ENCODE results near the gene POC1A.
"Not testable (repeated sequence)": the region's sequence is repeated elsewhere in the genome, so short reads cannot be mapped to it uniquely, and the experiment has no call there.

The POC1A gene

DNA sequence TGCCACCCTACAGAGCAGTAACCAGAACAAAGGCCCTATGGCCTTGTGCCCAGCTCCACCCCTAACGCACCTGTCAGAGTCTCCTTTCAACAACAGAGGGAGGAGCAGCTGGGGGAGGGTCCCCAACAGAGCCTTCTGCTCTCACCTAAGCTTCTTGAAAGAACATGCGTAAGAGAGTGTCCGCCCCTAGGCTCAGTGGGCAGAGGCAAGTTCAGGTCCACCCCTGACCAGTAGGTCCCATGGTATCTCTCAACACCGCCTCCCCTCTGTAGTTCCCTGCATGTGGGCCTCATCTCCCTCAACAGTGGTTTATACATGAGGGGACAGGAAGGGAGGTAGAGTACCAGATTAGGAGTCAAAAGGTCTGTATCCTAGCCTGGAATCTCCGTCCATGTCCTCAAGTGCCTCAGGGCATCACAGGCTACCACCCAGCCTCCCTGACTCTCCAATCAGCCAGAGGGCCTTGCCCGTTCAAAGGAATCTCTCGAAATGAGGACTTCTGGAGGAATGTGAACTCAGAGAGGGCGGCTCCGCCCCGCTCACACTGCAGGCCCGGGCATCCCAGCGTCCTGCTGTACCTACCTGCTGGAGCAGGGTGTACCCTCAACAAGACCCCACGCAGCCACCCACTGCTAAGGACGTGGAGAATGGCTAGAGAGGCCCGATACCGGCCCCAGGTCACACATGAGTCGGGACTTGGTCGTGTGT is 680 bp downstream of the POC1A start:
- no peak for DNase-seq (ENCODE audit: low read depth in 2 of 2, low spot score in 1 of 2)

DNA sequence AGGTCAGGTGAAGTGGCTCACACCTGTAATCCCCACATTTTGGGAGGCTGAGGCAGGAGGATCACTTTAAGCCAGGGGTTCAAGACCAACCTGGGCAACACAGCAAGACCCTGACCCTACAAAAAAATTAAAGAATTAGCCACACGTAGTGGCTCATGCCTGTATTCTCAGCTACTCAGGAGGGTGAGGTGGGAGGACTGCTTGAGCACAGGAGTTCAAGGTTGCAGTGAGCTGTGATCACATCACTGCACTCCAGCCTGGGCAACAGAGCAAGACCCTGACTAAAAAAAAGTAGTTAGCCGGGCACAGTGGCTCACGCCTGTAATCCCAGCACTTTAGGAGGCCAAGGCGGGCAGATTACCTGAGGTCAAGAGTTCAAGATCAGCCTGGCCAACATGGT is 2.2 kb downstream of the POC1A start:
- not testable (repeated sequence) for DNase-seq (ENCODE audit: low read depth in 2 of 2, low spot score in 1 of 2)

GRCh38 chr3:52150860-52151259 is 3.4 kb downstream of the POC1A start:
- no peak for DNase-seq (ENCODE audit: low read depth in 2 of 2, low spot score in 1 of 2)

DNA sequence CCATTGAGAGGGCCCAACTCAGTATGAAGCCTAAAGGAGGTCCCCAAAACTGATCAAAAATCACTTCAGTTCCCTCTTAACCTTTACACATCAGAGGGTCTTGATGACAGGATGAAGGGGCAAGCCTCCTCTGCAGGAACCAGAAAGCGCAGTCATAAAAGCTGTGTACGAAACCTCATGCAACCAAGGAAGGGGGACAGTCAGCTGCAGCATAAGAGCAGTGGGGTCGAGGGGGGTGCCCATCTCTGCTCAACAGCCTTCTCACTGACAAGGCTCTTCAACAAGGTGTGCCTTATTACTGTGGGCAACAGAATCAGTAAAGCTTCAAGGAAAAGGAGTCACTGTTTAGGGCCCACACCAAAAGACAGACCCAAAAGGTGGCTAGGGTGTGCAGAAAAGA is 3.9 kb downstream of the POC1A start:
- no peak for DNase-seq (ENCODE audit: low read depth in 2 of 2, low spot score in 1 of 2)

GRCh38 chr3:52149726-52150125 is 4.5 kb downstream of the POC1A start:
- no peak for DNase-seq (ENCODE audit: low read depth in 2 of 2, low spot score in 1 of 2)

GRCh38 chr3:52149021-52149420 is 5.2 kb downstream of the POC1A start:
- DNase-seq (ENCODE audit: low read depth in 2 of 2, low spot score in 1 of 2), result no peak

DNA sequence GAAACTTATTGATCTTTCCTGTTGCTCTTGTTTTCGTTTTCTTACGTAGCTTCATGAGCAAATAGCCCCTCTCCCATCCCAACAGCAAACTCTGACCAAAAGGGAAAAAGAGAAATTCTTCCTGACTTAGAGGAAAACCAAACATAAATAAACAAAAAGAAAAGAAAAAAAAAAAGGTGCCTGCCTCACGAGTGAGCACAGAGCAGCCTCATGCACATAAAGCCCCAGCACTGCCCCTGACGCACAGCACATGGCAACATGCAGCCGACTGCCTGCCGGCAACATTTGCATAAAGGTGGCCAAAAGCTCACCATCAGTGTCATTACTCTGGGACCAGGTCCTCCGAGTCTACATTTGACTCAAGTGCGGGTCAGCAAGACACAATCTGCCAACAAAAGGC is 6.4 kb downstream of the POC1A start:
- DNase-seq (ENCODE audit: low read depth in 2 of 2, low spot score in 1 of 2), result no peak

DNA sequence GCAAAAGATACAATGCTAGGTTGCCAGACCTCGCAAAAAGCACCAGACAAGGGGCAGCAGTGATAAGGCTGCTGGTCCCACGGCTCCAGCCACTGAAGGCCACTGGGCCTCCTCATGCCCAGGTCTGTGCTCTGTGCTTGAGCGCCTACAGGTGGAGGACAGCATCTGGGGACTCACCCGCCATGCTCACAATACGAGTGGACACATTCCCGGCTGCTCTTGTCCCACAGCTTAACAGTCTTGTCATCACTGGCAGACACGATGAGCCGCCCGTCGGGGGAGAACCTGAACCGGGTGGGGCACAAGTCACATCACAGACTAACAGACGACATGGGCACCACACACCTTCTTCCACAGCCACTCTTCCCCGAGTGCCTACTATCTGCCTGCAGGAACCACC is 7.4 kb downstream of the POC1A start:
- DNase-seq (ENCODE audit: low read depth in 2 of 2, low spot score in 1 of 2), result no peak

DNA sequence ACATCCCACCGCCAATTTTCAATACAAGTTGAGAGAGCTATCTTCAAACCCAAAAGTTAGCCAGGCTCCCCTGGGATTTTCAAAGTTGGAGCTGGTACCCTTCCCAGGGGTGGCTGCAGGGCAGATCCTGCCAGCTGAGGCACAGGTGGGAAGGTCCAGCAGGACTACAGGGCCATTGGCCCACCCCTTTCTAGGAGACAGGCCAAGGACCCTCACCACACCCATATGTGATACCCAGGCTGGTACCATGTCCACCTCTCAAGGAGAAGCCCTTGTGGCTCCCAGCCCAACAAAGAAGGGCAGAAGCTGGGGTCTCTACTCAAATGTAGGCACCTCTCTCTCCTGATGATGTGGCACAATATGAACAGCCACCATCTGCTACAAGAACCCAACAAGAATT is 8.0 kb downstream of the POC1A start:
- DNase-seq (ENCODE audit: low read depth in 2 of 2, low spot score in 1 of 2), result no peak

GRCh38 chr3:52145736-52146110 is 8.5 kb downstream of the POC1A start:
- DNase-seq (ENCODE audit: low read depth in 2 of 2, low spot score in 1 of 2), result no peak

DNA sequence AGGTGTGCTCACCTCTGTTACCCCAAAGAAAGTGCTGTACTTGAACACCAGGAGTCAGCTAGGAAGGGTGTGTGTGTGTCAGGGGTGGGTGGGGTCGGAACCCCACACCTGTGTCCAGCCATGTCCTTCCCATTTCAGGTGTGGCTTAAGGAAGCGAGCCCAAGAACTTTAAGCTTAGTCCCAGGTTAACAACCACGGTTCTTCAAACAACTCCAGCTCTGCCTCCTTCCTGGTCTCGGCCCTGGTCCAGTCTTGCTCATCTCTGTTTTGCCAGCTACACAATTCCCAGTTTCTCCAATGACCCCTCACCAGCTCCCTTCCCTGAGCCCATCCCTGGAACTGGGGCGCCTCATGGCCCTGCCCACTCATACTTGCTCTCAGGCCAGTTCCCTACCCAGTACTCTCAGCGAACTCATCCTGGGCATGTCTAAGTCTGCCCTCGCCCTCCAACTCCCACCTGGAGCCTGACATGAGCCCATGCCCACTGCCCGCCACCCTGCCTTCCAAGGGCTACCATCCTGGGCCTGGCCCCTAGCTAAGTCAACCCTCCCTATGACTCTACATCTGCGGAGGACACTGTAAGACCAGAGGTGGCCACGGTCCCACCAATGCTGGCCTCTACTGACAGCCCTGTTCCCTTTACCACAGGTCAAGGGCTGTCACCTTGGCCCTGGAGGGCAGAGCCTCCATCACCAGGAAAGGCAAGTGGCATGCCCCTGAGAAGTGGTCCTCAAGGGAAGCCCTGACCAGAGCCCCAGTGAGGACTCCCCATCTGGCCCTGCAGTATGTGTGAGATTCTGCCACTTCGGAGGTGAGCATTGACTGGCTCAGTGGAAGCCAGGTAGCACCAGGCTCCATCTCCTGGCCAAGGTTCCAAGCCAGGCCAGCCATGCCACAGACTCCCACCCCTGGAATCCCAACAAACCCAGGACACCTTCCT is 9.2 kb downstream of the POC1A start:
- DNase-seq (ENCODE audit: low read depth in 2 of 2, low spot score in 1 of 2), result no peak

DNA sequence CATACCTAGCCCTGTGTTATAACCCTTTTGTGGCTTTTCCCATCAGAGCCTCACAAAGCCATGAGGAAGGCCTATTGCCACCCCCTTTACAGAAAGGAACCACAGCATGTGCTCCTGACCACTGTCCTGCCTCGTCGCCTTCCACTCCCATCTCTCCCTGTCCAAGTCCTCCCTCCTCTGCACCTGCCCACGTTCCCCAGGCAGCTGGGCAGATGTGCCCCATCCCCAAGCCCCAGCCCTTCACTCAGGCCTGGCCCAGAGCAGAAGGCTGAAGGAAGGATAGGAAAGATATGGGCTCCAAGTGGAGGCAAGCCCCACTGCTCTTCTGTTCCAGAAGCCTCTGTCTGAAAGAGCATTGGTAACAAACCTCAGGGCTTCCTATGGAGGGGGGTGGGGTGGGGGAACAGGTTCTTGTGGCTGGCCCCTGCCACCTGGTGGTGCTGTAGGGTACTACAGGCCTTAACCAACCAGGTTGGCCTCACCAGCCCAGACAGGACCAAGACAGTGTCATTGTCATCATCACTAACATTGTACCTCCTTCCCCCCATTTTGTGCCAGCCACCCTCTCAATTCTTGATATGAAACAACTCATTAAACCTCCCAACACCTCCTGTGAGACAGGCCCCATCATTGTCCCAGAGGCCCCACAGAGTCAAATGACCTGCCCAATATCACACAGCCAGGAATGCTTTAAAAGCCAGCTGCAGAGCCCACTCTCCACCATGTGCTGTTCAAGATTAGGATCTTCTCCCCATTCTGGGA is 10.0 kb downstream of the POC1A start:
- peak; percentile 71 to 80 for DNase-seq (ENCODE audit: low read depth in 2 of 2, low spot score in 1 of 2)

DNA sequence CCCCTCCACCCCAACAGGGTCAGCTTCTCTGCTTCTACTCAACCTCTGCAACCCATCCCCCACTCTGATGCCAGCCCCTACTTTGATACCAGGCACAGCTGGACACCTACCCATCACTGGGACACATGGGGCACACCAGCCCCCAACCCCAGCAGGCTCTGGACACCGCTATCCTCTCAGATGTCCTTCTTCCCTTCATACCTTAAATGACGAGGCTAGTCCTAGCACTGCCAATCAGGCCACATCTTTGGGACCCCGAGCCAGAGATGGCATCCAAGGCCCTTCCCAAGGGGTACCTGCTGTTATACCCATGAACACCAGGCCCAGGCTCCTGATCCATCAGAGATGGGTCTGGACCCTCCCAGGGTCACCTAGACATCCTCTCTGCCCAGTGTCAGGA is 10.6 kb downstream of the POC1A start:
- DNase-seq (ENCODE audit: low read depth in 2 of 2, low spot score in 1 of 2), result no peak

DNA sequence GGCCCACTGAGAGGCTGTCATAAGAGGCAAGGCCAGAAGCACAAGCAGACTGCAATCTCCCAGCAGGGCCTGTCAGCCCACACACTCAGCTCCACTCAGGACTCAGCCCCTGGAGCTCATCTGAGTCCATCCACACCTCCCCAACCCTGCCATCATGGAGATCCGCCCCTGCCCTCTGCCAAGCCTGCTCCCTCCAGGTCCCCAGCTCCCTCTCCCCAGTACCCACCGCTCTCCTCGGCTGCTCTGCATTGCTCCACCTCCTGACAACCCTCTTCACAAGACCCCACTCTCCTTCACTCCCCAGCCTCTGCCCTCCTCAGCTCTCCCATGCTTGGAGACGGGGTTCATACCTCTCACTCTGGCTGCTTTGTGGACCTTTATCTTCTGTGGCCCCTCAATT is 11.1 kb downstream of the POC1A start:
- DNase-seq (ENCODE audit: low read depth in 2 of 2, low spot score in 1 of 2), result no peak

DNA sequence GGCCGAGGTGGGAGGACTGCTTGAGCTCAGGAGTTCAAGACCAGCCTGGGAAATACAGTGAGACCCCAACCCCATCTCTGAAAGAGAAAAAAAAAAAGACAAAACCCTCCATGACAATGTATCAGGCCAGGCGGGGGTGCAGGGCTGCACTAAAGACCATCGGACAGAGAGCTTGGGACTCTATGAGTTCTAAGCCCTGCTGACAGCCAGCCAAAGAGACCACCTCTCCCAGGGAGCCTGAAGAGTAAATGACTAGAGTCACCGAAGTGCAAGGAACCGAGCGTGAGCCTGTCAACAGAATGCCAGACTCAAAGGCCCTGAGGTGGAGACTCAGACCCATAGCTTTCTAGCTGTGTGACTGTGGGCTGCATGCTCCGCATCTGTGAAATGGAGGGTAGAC is 12.5 kb downstream of the POC1A start:
- DNase-seq (ENCODE audit: low read depth in 2 of 2, low spot score in 1 of 2), result no peak

DNA sequence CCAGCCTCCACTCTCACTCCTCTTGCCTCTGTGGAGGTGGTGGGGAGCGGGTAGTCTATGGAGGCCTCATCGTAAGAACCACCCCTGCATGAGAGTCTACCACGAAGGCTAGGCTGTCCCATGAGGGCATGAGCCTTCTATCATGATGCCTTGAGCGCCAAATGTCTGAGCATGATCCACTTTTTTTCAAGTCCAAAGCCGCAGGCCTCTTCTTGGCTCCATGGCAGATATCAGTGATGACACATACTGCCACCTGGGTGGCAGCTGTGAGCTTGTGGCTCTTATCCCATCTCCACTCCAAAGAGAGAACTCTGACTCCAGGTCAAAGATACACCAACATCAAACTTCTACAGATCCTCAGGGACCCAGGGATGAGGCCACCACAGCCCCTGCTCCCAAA is 13.5 kb downstream of the POC1A start:
- no peak for DNase-seq (ENCODE audit: low read depth in 2 of 2, low spot score in 1 of 2)

DNA sequence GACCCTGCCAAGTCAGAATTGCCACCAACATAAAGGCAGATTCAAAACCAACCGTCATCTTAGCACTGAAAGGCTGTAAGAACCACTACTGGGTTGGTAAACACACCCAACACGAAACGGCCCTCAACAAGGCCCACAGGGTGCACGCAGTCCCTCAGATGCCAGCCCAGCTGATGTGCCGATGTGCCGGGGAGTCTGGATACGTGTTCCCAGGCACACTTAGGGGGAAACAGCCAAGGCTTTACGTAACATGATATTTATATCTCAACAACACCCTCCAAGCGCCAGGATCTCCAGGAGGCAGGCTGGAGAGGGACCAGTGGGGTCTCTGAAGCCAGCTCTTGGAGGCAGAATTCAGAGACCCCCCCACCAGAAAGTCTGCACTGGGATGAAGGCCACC is 14.2 kb downstream of the POC1A start:
- no peak for DNase-seq (ENCODE audit: low read depth in 2 of 2, low spot score in 1 of 2)

- no peak for DNase-seq (ENCODE audit: low read depth in 2 of 2, low spot score in 1 of 2)
Observed at GRCh38 chr3:52137311-52137710, 16.9 kb downstream of the POC1A start.

DNA sequence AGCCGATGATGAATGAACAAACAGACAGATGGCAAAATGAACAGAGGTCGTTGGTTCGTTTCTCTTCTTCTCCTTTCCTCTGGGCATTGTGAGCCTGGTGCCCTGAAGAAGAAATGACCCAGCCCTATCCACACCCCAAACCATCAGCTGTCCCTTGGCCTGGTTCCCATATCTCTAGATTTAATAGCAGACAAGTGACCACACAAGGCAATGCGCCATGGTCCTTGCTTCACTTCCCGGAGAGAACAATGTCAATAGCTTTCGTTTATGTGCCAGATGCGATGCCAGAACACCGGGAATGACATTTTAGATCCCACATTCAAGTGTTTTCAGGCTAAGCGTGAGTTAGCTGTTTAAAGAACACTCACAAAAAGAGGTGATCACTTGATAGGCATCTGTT is 17.7 kb downstream of the POC1A start:
- DNase-seq (ENCODE audit: low read depth in 2 of 2, low spot score in 1 of 2), result no peak

DNA sequence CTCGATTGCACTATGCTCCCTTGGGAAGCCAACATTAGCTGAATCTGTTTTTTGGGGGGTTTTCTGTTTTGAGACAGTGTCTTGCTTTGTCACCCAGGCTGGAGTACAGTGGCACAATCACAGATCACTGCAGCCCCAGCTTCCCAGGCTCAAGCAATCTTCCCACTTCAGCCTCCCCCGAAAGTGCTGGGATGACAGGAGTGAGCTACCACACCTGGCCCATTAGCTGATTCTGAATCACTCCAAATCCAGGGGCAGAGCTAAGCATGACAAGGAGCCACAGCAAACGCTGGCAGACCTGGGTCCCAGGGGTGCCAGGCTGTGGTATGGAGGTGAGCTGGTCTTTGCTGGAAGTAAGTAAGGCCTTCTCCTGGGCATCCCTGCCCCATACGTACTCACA is 18.9 kb downstream of the POC1A start:
- DNase-seq (ENCODE audit: low read depth in 2 of 2, low spot score in 1 of 2), result no peak

GRCh38 chr3:52134761-52135160 is 19.5 kb downstream of the POC1A start:
- no peak for DNase-seq (ENCODE audit: low read depth in 2 of 2, low spot score in 1 of 2)

GRCh38 chr3:52132930-52133329 is 21.3 kb downstream of the POC1A start:
- DNase-seq (ENCODE audit: low read depth in 2 of 2, low spot score in 1 of 2), result no peak
